ENCODE results near the gene CD3G. TPM values are rescaled to one million over a fixed set of nuclear protein-coding genes. Genes with fewer than 3 reads are reported as not detected.

The CD3G gene
- total RNA-seq, 4 donors from 2014 or later = 0.33 to 0.51 TPM; not detected in 2

DNA sequence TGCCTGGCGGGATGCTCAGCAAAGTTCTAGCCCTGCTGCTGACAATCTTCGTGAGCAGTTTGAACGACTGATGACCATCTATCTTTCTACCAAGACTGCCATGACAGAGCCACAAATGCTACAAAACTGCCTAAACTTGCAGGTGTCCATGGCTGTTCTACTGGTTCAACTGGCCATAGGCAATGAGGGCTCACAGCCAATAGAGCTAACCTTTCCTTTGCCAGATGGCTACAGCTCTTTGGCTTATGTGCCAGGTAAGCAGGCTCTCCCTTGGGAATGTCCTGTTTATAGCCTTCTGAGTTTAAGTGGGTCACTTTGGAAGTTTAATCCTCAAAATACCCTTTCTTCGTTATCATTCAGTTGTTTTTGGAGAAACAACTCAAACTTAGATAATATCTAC, 35.4 kb downstream of the CD3G start:
- peak overlapping the region; percentile 67 to 79 (median 77) for H3K27ac ChIP-seq
- in situ Hi-C loops (cut with MboI; ENCODE audit: low sequenced_read_pairs in 4 of 4) (loop anchor here in 2 of 4 donors (25.0 kb wide), 2 partner anchors 108 to 383 kb away; no protein-coding TSS in a partner anchor), intact Hi-C loops (cut with DNase I; ENCODE audit: low total_unique reads) (no loop called here)

GRCh38 chr11:118380571-118380970, 36.4 kb downstream of the CD3G start:
- peak overlapping the region; percentile 67 to 79 (median 77) for H3K27ac ChIP-seq
- in situ Hi-C loops (cut with MboI; ENCODE audit: low sequenced_read_pairs in 4 of 4) (loop anchor here in 2 of 4 donors (25.0 kb wide), 2 partner anchors 107 to 382 kb away; no protein-coding TSS in a partner anchor), intact Hi-C loops (cut with DNase I; ENCODE audit: low total_unique reads) (no loop called here)
- DNase-seq (peak; percentile 31 to 61), ATAC-seq (peak; percentile 89 to 99)
- no peaks in the 10 kb centered on the region for H3K27me3 ChIP-seq
- H3K36me3 ChIP-seq = peaks cover 10 to 93% of the 10 kb centered on the region in 2 donors
- H3K4me1 ChIP-seq = peaks cover 17 to 21% of the 10 kb centered on the region in 2 donors
- TF ChIP-seq POLR2A (IDR thresholded peaks at IDR 0.05) = no peak
- TF ChIP-seq, protein P1, sequence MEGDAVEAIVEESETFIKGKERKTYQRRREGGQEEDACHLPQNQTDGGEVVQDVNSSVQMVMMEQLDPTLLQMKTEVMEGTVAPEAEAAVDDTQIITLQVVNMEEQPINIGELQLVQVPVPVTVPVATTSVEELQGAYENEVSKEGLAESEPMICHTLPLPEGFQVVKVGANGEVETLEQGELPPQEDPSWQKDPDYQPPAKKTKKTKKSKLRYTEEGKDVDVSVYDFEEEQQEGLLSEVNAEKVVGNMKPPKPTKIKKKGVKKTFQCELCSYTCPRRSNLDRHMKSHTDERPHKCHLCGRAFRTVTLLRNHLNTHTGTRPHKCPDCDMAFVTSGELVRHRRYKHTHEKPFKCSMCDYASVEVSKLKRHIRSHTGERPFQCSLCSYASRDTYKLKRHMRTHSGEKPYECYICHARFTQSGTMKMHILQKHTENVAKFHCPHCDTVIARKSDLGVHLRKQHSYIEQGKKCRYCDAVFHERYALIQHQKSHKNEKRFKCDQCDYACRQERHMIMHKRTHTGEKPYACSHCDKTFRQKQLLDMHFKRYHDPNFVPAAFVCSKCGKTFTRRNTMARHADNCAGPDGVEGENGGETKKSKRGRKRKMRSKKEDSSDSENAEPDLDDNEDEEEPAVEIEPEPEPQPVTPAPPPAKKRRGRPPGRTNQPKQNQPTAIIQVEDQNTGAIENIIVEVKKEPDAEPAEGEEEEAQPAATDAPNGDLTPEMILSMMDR (IDR thresholded peaks at IDR 0.05 in 4 of 5, conservative IDR thresholded peaks at IDR 0.05 in 1 of 5) = no peak
- no peak overlapping the region for H3K4me3 ChIP-seq
- H3K9me3 ChIP-seq = no peaks in the 10 kb centered on the region

More for the DNA sequence above, 35.4 kb downstream of the CD3G start:
- Histone ChIP-seq H3K4me1 (peaks cover 17 to 21% of the 10 kb centered on the region in 2 donors), H3K4me3 (no peak overlapping the region), H3K36me3 (peaks cover 6 to 93% of the 10 kb centered on the region in 2 donors), H3K27me3 (no peaks in the 10 kb centered on the region), H3K9me3 (no peaks in the 10 kb centered on the region)
- TF ChIP-seq, protein P1 (IDR thresholded peaks at IDR 0.05 in 4 of 5, conservative IDR thresholded peaks at IDR 0.05 in 1 of 5) = no peak
- no peak for TF ChIP-seq POLR2A (IDR thresholded peaks at IDR 0.05)
- DNase-seq (no peak), ATAC-seq (no peak)

- peaks cover 12 to 94% of the 10 kb centered on the region in 2 donors for H3K36me3 ChIP-seq
- H3K9me3 ChIP-seq = no peaks in the 10 kb centered on the region
- DNase-seq (no peak), ATAC-seq (no peak)
- TF ChIP-seq, protein P1 (IDR thresholded peaks at IDR 0.05 in 4 of 5, conservative IDR thresholded peaks at IDR 0.05 in 1 of 5) = no peak
- TF ChIP-seq POLR2A (IDR thresholded peaks at IDR 0.05) = no peak
- peaks cover 17 to 21% of the 10 kb centered on the region in 2 donors for H3K4me1 ChIP-seq
- intact Hi-C loops (cut with DNase I; ENCODE audit: low total_unique reads) = no loop called here
- in situ Hi-C loops (cut with MboI; ENCODE audit: low sequenced_read_pairs in 4 of 4) = loop anchor here in 2 of 4 donors (25.0 kb wide), 2 partner anchors 104 to 379 kb away; no protein-coding TSS in a partner anchor
- no peak overlapping the region for H3K4me3 ChIP-seq
- H3K27me3 ChIP-seq = no peaks in the 10 kb centered on the region
- H3K27ac ChIP-seq = no peak overlapping the region
These were observed 38.8 kb downstream of the CD3G start for GRCh38 chr11:118382954-118383353.

DNA sequence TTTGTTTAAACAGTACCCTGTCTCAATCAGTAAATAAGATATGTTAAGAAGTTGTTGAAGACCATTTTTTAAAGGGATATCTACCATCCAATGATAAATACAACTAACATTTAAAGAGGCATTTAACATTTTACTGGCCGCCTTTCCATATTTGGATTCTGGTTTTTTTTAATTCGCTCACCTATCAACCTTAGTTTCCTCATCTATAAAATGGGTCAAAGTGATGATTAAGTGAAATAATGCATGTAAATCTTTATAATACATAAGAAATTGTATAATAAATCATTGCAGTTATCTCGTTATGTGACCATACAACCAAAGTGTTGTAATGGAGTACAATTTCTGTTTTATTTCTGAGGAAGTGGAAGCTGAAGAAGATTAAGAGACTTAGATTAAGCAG, 39.5 kb downstream of the CD3G start:
- in situ Hi-C loops (cut with MboI; ENCODE audit: low sequenced_read_pairs in 4 of 4) = loop anchor here in 2 of 4 donors (25.0 kb wide), 2 partner anchors 104 to 379 kb away; no protein-coding TSS in a partner anchor

More for the DNA sequence above, 39.5 kb downstream of the CD3G start:
- Histone ChIP-seq H3K4me1 (peaks cover 17 to 21% of the 10 kb centered on the region in 2 donors), H3K27ac (no peak overlapping the region), H3K4me3 (no peak overlapping the region), H3K36me3 (peaks cover 12 to 94% of the 10 kb centered on the region in 2 donors), H3K9me3 (no peaks in the 10 kb centered on the region), H3K27me3 (no peaks in the 10 kb centered on the region)
- intact Hi-C loops (cut with DNase I; ENCODE audit: low total_unique reads) = no loop called here
- DNase-seq (no peak), ATAC-seq (no peak)
- TF ChIP-seq POLR2A (IDR thresholded peaks at IDR 0.05) = no peak
- TF ChIP-seq, protein P1 (IDR thresholded peaks at IDR 0.05 in 4 of 5, conservative IDR thresholded peaks at IDR 0.05 in 1 of 5) = no peak
